Measurements from ENCODE around the gene DLGAP4.

The DLGAP4 gene

DNA sequence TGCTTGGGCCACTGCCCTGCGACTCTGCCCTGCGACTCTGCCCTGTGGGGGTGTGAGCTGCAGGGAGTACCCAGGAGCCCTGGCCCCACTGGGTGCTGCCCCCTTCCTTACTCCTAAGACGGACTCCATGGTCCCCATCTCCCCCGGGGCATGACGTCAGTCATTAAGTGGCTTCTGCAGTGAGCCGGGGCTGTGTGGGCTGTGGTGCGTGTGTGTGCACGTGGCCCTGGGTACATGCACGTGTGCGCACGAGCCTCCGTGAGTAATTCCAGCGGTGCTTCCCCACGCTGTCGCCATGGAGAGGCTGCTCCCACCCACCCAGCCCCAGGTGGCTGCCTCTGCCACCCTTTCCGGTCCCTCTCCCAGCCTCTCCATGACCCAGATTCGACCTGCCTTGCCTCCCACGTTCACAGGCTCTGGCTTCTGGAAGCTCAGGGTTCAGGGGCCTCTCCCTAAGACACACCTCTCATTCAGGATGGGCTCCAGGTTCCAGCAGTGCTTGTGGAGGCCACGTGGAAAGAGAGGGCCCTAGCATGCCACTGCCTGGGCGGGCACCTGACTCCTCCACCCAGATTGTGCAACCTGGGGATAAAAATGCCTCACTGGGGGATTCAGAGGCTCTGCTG is 88.3 kb downstream of the DLGAP4 start:
- ChIA-PET POLR2A (no interaction called here), CTCF (interaction anchor here (1.2 kb wide), 1 partner anchor 256 kb away, joined by 3 read pairs; no protein-coding TSS in a partner anchor)
- no peak for DNase-seq (ENCODE audit: extremely low spot score)
- TF ChIP-seq, protein P1, sequence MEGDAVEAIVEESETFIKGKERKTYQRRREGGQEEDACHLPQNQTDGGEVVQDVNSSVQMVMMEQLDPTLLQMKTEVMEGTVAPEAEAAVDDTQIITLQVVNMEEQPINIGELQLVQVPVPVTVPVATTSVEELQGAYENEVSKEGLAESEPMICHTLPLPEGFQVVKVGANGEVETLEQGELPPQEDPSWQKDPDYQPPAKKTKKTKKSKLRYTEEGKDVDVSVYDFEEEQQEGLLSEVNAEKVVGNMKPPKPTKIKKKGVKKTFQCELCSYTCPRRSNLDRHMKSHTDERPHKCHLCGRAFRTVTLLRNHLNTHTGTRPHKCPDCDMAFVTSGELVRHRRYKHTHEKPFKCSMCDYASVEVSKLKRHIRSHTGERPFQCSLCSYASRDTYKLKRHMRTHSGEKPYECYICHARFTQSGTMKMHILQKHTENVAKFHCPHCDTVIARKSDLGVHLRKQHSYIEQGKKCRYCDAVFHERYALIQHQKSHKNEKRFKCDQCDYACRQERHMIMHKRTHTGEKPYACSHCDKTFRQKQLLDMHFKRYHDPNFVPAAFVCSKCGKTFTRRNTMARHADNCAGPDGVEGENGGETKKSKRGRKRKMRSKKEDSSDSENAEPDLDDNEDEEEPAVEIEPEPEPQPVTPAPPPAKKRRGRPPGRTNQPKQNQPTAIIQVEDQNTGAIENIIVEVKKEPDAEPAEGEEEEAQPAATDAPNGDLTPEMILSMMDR (IDR thresholded peaks at IDR 0.05; ENCODE audit: control extremely low read depth, extremely low read depth, low read depth, missing control alignments) = no peak

GRCh38 chr20:36396340-36396739 is 90.2 kb downstream of the DLGAP4 start:
- ChIA-PET CTCF (no interaction called here), POLR2A (no interaction called here)
- no peak for DNase-seq (ENCODE audit: extremely low spot score)
- TF ChIP-seq, protein P1 (IDR thresholded peaks at IDR 0.05; ENCODE audit: control extremely low read depth, extremely low read depth, low read depth, missing control alignments) = no peak

GRCh38 chr20:36396847-36397630 is 90.9 kb downstream of the DLGAP4 start:
- no peak for DNase-seq (ENCODE audit: extremely low spot score)
- TF ChIP-seq, protein P1 (IDR thresholded peaks at IDR 0.05; ENCODE audit: control extremely low read depth, extremely low read depth, low read depth, missing control alignments) = no peak
- CTCF ChIA-PET = no interaction called here
- POLR2A ChIA-PET = no interaction called here

- TF ChIP-seq, protein P1 (IDR thresholded peaks at IDR 0.05; ENCODE audit: control extremely low read depth, extremely low read depth, low read depth, missing control alignments) = no peak
- ChIA-PET CTCF (interaction anchor here (1.3 to 2.8 kb wide), 9 partner anchors 9 to 242 kb away, joined by 3 to 23 read pairs (median 5); no protein-coding TSS in a partner anchor), POLR2A (no interaction called here)
- DNase-seq (ENCODE audit: extremely low spot score) = no peak
These were observed 92.4 kb downstream of the DLGAP4 start for GRCh38 chr20:36398515-36398914.

- TF ChIP-seq, protein P1 (IDR thresholded peaks at IDR 0.05; ENCODE audit: control extremely low read depth, extremely low read depth, low read depth, missing control alignments) = peak; percentile 46
- ChIA-PET CTCF (interaction anchor here (0.6 to 2.8 kb wide), 25 partner anchors 8 to 406 kb away, joined by 3 to 23 read pairs (median 4); no protein-coding TSS in a partner anchor), POLR2A (no interaction called here)
- DNase-seq (ENCODE audit: extremely low spot score) = peak; percentile 68
These were observed 93.2 kb downstream of the DLGAP4 start for GRCh38 chr20:36399147-36399968.

GRCh38 chr20:36399969-36400545 is 93.9 kb downstream of the DLGAP4 start:
- ChIA-PET POLR2A (no interaction called here), CTCF (interaction anchor here (0.7 to 2.8 kb wide), 21 partner anchors 9 to 407 kb away, joined by 3 to 23 read pairs (median 4); no protein-coding TSS in a partner anchor)
- TF ChIP-seq, protein P1 (IDR thresholded peaks at IDR 0.05; ENCODE audit: control extremely low read depth, extremely low read depth, low read depth, missing control alignments) = no peak
- no peak for DNase-seq (ENCODE audit: extremely low spot score)
